GM12892 (cell line): ENCODE data around the gene RMDN3.
A peak's percentile ranks its signal among the peaks of the same experiment; 100 is the strongest.

Source experiments
- DNase-seq: peaks from one replicate; pipeline ENCODE4 v3.0.0; 2011; ENCODE audit not compliant: insufficient read length
- FAIRE-seq: peaks from 2 replicates; lab custom pipeline; 2011; peaks lifted over from hg19 to GRCh38; lab: Jason Lieb, UNC
- POLR2A ChIP-seq: IDR thresholded peaks from 2 replicates; pipeline ENCODE4 v1.6.1; 2011; ENCODE audit warnings: low read depth, low read length, control low read depth
- POLR2AphosphoS5 ChIP-seq: IDR thresholded peaks from 2 replicates; pipeline ENCODE4 v1.6.1; 2011; ENCODE audit warnings: low read depth, low read length, control low read depth
- TAF1 ChIP-seq: IDR thresholded peaks from 2 replicates; pipeline ENCODE4 v1.6.1; 2011; ENCODE audit warnings: low read depth, mild to moderate bottlenecking, control low read depth, low read length, borderline replicate concordance

RMDN3 gene

DNA sequence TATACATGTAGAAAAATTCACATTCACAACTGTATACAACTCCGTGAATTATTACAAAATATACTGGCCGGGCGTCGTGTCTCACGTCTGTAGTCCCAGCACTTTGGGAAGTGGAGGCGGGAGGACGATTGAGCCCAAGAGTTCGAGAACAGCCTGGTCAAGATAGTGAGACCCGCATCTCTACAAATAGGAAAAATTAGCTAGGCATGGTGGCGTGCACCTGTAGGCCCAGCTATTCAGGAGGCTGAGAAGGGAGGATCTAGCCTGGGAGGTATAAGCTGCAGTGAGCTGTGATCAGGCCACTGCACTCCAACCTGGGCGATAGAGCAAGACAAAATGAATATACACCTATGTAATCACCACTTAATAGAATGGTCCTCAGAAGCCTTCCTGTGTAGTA is 58.8 kb downstream of the RMDN3 start:
- no peak for FAIRE-seq
- no peak for TF ChIP-seq TAF1
- TF ChIP-seq POLR2A, result no peak
- no peak for DNase-seq

GRCh38 chr15:40695469-40695890 is 59.6 kb downstream of the RMDN3 start:
- no peak for DNase-seq

GRCh38 chr15:40694688-40695468 is 60.2 kb downstream of the RMDN3 start, which contains the start of gene RAD51:
Gene RAD51, plus strand, starts transcription at chr15:40695174. Its CDS starts 3,585 bp downstream, at chr15:40698759.
- DNase-seq (peak; percentile 87), FAIRE-seq (peak; percentile 93)
- TF ChIP-seq TAF1 (peak; percentile 46; the same call in 1 of the 2 replicates), POLR2AphosphoS5 (no peak; the same call in 1 of the 2 replicates), POLR2A (peak; percentile 68)

More at GRCh38 chr15:40695469-40695890, 59.6 kb downstream of the RMDN3 start:
- FAIRE-seq, result no peak
- TF ChIP-seq POLR2AphosphoS5, result no peak
- TF ChIP-seq POLR2A, result no peak; the same call in 1 of the 2 replicates
- TF ChIP-seq TAF1, result no peak

DNA sequence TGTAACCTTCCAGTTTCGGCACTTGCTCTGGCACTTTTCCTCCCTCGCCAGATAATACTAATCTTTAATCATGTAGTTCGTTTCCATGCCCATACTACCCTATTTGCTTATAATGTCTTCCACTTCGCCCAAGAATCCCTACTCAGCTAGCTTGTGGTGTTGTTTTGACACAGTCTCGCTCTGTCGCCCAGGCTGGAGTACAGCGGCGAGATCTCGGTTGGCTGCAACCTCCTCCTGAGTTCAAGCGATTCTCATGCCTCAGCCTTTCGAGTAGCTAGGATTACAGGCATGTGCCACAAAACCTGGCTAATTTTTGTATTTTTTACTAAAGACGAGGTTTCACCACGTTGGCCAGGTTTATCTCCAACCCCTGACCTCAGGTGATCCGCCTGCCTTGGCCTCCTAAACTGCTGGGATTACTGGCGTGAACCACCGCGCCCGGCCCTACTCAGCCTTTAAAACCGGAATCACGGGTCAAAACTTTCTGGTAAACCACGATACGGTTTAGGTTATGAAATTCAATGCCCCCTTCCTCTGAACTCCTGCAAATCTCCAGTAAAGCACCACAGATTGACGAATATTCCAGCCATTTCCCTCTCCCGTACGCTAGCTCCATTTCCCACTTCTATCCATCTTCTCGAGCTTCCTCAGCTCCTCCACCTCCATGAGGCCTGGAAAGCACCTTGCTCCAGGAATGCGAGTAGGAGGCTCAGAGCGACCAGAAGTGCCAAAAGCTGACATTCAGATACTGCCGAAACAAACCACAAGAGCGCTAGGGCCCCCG is 61.0 kb downstream of the RMDN3 start:
- TF ChIP-seq POLR2AphosphoS5, result no peak
- no peak for TF ChIP-seq POLR2A
- 0 out of 2 replicates have a peak, but pooled peaks have one; percentile 15 for TF ChIP-seq TAF1
- peak; percentile 77 for FAIRE-seq
- DNase-seq, result peak; percentile 76

DNA sequence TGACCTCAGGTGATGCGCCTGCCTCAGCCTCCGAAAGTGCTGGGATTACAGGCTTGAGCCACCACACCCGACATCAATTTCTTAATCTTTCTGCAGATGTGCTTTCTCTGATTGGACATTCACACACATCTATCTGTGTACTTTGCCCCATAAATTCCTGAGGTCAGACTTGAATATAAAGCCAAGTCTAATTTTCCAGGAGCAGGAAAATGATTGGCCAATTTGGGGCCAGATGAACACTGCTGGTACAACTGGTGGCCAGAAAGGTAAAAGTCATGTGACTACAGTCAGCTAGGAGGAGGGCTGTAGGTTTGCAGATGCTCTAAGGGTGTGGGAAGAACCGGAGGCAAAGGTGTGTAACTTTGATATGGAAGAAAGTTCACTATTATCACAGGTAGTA is 63.3 kb downstream of the RMDN3 start:
- no peak for TF ChIP-seq POLR2A
- no peak for TF ChIP-seq POLR2AphosphoS5
- TF ChIP-seq TAF1, result no peak
- FAIRE-seq (no peak), DNase-seq (no peak)

DNA sequence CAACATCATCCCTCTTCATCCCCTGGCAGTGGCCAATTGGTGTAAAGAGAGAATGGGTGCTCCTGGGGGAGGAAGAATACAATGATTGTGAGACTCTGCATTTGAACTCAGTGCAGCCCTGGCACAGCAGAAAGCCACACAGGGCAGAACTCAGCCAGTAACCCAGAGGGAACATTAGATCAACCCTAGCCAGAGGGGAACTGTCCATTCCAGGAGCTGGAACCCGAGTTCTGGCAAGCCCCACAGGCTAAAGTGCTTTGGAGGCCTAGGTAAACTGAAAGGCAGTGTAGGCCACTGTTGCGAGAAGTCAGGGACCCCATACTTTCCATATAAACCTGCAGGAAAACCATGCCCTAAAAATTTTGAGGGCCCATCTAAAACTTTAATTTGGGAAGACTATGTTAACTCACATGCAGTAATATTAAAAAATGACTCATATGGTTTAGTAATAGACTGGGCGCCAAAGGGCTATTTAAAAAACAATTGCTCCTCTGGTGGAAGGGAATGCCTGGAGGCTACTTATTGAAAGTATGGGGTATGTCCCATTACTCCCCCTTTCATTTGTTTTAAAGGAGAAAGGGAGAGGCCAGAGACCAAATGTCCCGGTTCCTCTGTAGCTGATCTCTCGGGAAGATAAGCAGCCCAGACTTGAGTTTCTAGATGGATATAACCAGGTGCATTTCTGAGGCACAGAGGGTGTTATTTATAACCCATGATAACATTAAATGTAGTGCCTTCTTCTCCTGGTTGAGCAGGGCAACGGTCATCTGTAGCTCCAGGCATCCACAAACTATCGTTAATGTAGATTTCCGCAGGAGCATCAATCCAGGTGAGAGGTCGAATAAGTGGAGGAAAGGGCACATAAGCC is 65.9 kb downstream of the RMDN3 start:
- TF ChIP-seq POLR2A (no peak), TAF1 (no peak), POLR2AphosphoS5 (no peak)
- no peak for FAIRE-seq
- DNase-seq, result no peak
